Type B pancreatic cell (in vitro differentiated cells): ENCODE data around the gene VKORC1L1. TPM values are rescaled to one million over a fixed set of nuclear protein-coding genes. Genes with fewer than 3 reads are reported as not detected.
"Not testable (repeated sequence)": the region's sequence is repeated elsewhere in the genome, so short reads cannot be mapped to it uniquely, and the experiment has no call there.

Experiments used
- DNase-seq: peaks from one replicate; pipeline ENCODE4 v3.0.0; 2021; ENCODE audit warnings: mixed read lengths; ENCODE audit not compliant: unreplicated experiment; ENCODE audit errors: extremely low spot score
- H3K27ac Mint-ChIP-seq: 2 replicates; pipeline ENCODE4 v1.8.0; 2021; ENCODE audit warnings: mild to moderate bottlenecking, mixed read lengths
- H3K27me3 Mint-ChIP-seq: 2 replicates; pipeline ENCODE4 v1.8.0; 2021; ENCODE audit warnings: mixed read lengths
- H3K36me3 Mint-ChIP-seq: 2 replicates; pipeline ENCODE4 v1.8.0; 2021; ENCODE audit warnings: mixed read lengths
- H3K4me1 Mint-ChIP-seq: one replicate; pipeline ENCODE4 v1.8.0; 2021; ENCODE audit warnings: mixed read lengths; ENCODE audit not compliant: unreplicated experiment
- H3K4me3 Mint-ChIP-seq: 2 replicates; pipeline ENCODE4 v1.8.0; 2021; ENCODE audit warnings: mild to moderate bottlenecking, mixed read lengths
- H3K9me3 Mint-ChIP-seq: 2 replicates; pipeline ENCODE4 v1.8.0; 2021; ENCODE audit warnings: mixed read lengths
- total RNA-seq: library from RNA; stranded (reverse); gene quantifications from 2 replicates; pipeline ENCODE4 v1.2.1, GENCODE V29; 2021; ENCODE audit warnings: low replicate concordance
- TF ChIP-seq, protein P1 (sequence below): fragments of 200-600 bp; sonication (generic); conservative IDR thresholded peaks from 2 replicates; pipeline ENCODE4 v1.5.0; 2021; ENCODE audit warnings: antibody characterized with exemption, mild to moderate bottlenecking

VKORC1L1 gene
- total RNA-seq, 1 donor from 2014 or later = 26.4 TPM

DNA sequence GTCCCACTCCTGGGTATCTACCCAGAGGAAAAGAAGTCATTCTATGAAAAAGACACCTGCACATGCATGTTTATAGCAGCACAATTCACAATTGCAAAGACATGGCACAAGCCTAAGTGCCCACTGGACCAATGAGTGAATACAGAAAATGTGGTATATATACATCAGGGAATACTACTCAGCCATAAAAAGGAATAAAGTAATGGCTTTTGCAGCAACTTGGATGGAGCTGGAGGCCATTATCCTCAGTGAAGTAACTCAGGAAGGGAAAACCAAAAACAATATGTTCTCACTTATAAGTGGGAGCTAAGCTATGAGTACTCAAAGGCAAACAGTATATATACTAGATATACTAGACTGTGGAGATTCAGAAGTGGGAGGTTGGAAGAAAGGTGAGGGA, 53.7 kb downstream of the VKORC1L1 start:
- Mint-ChIP-seq H3K27ac (no peak overlapping the region), H3K27me3 (no peaks in the 10 kb centered on the region), H3K4me1 (peaks cover 5% of the 10 kb centered on the region), H3K9me3 (no peaks in the 10 kb centered on the region), H3K4me3 (no peak overlapping the region), H3K36me3 (no peaks in the 10 kb centered on the region)
- DNase-seq = no peak
- TF ChIP-seq, protein P1, sequence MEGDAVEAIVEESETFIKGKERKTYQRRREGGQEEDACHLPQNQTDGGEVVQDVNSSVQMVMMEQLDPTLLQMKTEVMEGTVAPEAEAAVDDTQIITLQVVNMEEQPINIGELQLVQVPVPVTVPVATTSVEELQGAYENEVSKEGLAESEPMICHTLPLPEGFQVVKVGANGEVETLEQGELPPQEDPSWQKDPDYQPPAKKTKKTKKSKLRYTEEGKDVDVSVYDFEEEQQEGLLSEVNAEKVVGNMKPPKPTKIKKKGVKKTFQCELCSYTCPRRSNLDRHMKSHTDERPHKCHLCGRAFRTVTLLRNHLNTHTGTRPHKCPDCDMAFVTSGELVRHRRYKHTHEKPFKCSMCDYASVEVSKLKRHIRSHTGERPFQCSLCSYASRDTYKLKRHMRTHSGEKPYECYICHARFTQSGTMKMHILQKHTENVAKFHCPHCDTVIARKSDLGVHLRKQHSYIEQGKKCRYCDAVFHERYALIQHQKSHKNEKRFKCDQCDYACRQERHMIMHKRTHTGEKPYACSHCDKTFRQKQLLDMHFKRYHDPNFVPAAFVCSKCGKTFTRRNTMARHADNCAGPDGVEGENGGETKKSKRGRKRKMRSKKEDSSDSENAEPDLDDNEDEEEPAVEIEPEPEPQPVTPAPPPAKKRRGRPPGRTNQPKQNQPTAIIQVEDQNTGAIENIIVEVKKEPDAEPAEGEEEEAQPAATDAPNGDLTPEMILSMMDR = no peak

DNA sequence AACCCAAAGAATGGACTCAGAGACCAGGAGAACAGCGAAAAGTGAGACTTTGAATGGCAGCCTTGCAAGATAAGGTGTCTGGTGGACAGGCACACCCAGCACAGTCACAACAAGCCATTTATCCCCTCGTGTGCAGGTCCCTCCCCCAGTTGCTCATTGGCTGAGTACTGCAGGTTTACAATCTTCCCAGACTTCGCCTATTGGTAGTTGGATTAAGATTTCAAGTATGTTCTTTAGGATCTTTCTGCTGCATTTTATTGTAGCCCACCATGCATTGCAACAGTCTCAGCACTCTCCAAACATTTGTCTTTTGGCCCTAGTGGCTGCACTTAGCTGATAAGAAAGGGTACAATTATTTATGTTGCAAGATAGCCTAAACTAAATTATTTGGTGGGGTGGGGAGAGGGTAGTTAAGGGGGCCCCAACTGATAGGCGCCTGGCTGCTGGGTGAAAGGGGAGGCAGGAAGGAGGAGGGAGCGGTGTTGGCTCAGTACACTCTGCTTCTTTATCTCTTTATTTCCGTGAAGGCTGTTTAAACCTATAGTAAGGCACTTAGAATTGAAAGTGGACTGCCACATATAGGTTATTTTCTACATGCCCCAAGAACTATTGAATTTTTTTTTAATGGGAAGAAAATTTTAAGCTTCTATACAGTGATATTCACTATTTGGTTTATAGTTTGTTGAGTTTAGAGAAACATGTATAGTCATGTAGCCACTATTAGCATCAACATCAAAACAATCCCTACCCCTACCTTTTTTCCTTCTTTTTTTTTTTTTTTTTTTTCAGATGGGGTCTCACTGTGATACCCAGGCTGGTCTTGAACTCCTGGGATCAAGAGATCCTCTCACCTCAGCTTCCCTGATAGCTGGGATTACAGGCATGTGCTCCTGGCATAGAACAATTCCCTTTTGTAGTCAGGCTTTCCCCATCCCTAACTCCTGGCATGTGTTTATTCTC, 54.9 kb downstream of the VKORC1L1 start:
- Mint-ChIP-seq H3K27ac (peak overlapping the region; percentile 72), H3K27me3 (no peaks in the 10 kb centered on the region), H3K4me3 (peak overlapping the region; percentile 6), H3K9me3 (no peaks in the 10 kb centered on the region), H3K4me1 (peaks cover 5% of the 10 kb centered on the region), H3K36me3 (no peaks in the 10 kb centered on the region)
- TF ChIP-seq, protein P1 = no peak
- DNase-seq = no peak

DNA sequence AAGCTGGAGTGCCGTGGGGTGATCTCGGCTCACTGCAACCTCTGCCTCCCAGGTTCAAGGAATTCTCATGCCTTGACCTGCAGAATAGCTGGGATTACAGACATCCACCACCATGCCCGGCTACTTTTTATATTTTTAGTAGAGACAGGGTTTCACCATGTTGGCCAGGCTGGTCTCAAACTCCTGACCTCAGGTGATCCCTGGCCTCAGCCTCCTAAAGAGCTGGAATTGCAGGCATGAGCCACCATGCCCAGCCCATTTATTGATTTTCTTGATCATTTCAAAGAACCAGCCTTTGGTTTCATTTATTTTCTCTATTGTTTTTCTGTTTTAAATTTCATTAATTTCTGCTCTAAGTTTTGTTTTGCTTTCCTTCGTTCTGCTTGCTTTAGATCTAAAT, 58.8 kb downstream of the VKORC1L1 start:
- H3K9me3 Mint-ChIP-seq = no peaks in the 10 kb centered on the region

DNA sequence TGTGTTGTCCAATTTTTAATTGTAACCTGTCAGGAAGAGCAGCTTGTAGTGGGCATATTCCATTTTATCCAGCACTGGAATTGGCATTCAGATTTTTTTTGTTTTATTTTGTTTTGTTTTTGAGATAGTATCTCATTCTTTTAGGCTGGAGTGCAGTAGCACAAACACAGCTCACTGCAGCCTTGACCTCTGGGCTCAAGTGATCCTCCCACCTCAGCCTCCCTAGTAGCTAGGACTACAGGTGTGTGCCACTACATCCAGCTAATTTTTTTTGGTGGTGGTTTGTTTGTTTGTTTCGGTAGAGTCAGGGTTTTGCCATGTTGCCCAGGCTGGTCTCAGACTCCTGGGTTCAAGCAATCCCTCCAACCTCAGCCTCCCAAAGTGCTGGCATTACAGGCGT, 64.4 kb downstream of the VKORC1L1 start:
- H3K4me1 Mint-ChIP-seq = no peaks in the 10 kb centered on the region
- no peak overlapping the region for H3K4me3 Mint-ChIP-seq
- TF ChIP-seq, protein P1 = no peak
- no peak overlapping the region for H3K27ac Mint-ChIP-seq
- H3K36me3 Mint-ChIP-seq = peaks cover 26% of the 10 kb centered on the region
- no peaks in the 10 kb centered on the region for H3K9me3 Mint-ChIP-seq
- H3K27me3 Mint-ChIP-seq = no peaks in the 10 kb centered on the region
- DNase-seq = no peak

More for the DNA sequence above, 58.8 kb downstream of the VKORC1L1 start:
- no peak overlapping the region for H3K4me3 Mint-ChIP-seq
- peaks cover 5% of the 10 kb centered on the region for H3K4me1 Mint-ChIP-seq
- no peak overlapping the region for H3K27ac Mint-ChIP-seq
- TF ChIP-seq, protein P1 = no peak
- peaks cover 12% of the 10 kb centered on the region for H3K36me3 Mint-ChIP-seq
- no peaks in the 10 kb centered on the region for H3K27me3 Mint-ChIP-seq
- no peak for DNase-seq

DNA sequence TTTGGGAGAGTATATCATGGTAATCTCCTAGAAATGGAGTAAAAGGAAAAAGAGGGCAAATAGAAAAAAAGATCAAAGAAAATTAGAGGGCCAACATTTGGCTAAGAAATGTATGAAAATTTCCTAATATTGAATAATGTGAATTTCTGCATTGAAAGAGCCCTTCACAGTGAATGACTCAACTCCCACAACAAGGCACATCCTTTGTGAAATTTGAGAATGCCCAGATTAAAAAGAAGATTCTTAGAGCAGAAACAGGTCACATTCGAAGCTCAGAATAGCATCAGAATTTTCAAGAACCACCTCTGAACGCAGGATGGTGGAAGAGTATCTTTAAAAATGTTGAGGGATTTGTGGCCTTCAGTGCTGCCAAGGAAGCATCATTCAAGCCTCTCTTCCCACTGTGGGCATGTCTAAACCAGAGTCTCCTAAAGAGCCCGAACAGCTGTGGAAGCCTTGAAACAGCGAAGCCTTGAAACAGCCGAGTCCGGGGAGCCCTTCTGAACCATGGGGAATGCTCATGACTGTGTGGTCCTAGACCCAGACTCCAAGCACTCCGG, 65.5 kb downstream of the VKORC1L1 start:
- Mint-ChIP-seq H3K27ac (no peak overlapping the region), H3K36me3 (peaks cover 26% of the 10 kb centered on the region), H3K9me3 (no peaks in the 10 kb centered on the region), H3K4me1 (no peaks in the 10 kb centered on the region), H3K4me3 (no peak overlapping the region), H3K27me3 (no peaks in the 10 kb centered on the region)
- no peak for DNase-seq
- TF ChIP-seq, protein P1 = no peak

DNA sequence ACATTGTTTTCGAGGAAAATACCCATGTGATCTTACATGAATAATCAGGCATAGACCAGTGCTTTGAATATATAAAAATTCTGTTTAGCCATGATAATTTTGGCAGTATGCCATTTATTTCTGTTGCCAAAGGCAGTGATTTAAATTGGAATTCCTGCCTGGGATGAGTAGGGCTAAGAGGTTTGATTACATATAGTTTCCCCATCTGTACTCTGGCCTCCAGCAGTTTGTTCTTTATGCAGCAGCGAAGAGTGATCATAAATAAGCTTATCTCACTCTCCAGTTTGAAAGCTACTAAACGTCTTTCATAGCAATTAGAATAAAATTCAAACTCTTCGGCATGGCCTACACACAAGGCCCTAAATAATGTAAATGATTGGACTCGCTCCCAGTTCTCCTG, 72.9 kb downstream of the VKORC1L1 start:
- not testable (repeated sequence) for H3K27me3 Mint-ChIP-seq, H3K4me1 Mint-ChIP-seq, H3K36me3 Mint-ChIP-seq, H3K4me3 Mint-ChIP-seq, DNase-seq, H3K27ac Mint-ChIP-seq, H3K9me3 Mint-ChIP-seq
